H9 (cell line): ENCODE data around the gene TSNAXIP1. TPM values are rescaled to one million over a fixed set of nuclear protein-coding genes. Genes with fewer than 3 reads are reported as not detected.

Source experiments
- DNase-seq: peaks from one replicate; pipeline ENCODE4 v3.0.0-alpha.2; 2017
- H2AFZ ChIP-seq: one replicate; pipeline ENCODE4 v1.6.1; 2013; ENCODE audit warnings: mild to moderate bottlenecking, low read length, control low read depth, moderate library complexity
- H2AK5ac ChIP-seq: 2 replicates; pipeline ENCODE4 v1.6.1; 2013; ENCODE audit warnings: low read length, control low read depth, mixed read lengths; ENCODE audit not compliant: insufficient read length
- H2BK120ac ChIP-seq: one replicate; pipeline ENCODE4 v1.6.1; 2013; ENCODE audit warnings: low read depth, mild to moderate bottlenecking, low read length, control low read depth, inconsistent platforms; ENCODE audit not compliant: poor library complexity, severe bottlenecking
- H2BK12ac ChIP-seq: 2 replicates; pipeline ENCODE4 v1.6.1; 2013; ENCODE audit warnings: low read length, control low read depth, mixed read lengths, low read depth; ENCODE audit not compliant: insufficient read length
- H2BK15ac ChIP-seq: 2 replicates; pipeline ENCODE4 v1.6.1; 2013; ENCODE audit warnings: low read depth, low read length, control low read depth
- H2BK20ac ChIP-seq: one replicate; pipeline ENCODE4 v1.6.1; 2013; ENCODE audit warnings: low read depth, mild to moderate bottlenecking, low read length, control low read depth, inconsistent platforms; ENCODE audit not compliant: poor library complexity, severe bottlenecking
- H2BK5ac ChIP-seq: 2 replicates; pipeline ENCODE4 v1.6.1; 2013; ENCODE audit warnings: low read length, control low read depth, mixed read lengths; ENCODE audit not compliant: insufficient read length
- H3K14ac ChIP-seq: 2 replicates; pipeline ENCODE4 v1.6.1; 2013; ENCODE audit warnings: low read length, control low read depth; ENCODE audit not compliant: insufficient read depth
- H3K18ac ChIP-seq: 2 replicates; pipeline ENCODE4 v1.6.1; 2013; ENCODE audit warnings: low read depth, mild to moderate bottlenecking, mixed read lengths, low read length, control low read depth; ENCODE audit not compliant: insufficient read length
- H3K23ac ChIP-seq: 2 replicates; pipeline ENCODE4 v1.6.1; 2013; ENCODE audit warnings: low read length, control low read depth, mixed read lengths, low read depth; ENCODE audit not compliant: insufficient read length
- H3K23me2 ChIP-seq: 2 replicates; pipeline ENCODE4 v1.6.1; 2013; ENCODE audit warnings: low read depth, mild to moderate bottlenecking, mixed read lengths, low read length, control low read depth; ENCODE audit not compliant: insufficient read length, poor library complexity, severe bottlenecking
- H3K27ac ChIP-seq: 2 replicates; pipeline ENCODE4 v1.5.1; 2013; ENCODE audit warnings: low read length, control low read depth, mixed read lengths, low read depth; ENCODE audit not compliant: insufficient read length
- H3K27me3 ChIP-seq: 2 replicates; pipeline ENCODE4 v1.6.1; 2013; ENCODE audit warnings: low read length, control low read depth, inconsistent platforms; ENCODE audit not compliant: insufficient read depth
- H3K4ac ChIP-seq: 2 replicates; pipeline ENCODE4 v1.6.1; 2013; ENCODE audit warnings: low read depth, mild to moderate bottlenecking, control low read depth, inconsistent platforms, low read length, moderate library complexity
- H3K4me1 ChIP-seq: 2 replicates; pipeline ENCODE4 v1.6.1; 2013; ENCODE audit warnings: low read length, control low read depth, inconsistent platforms; ENCODE audit not compliant: insufficient read depth
- H3K4me2 ChIP-seq: 2 replicates; pipeline ENCODE4 v1.6.1; 2013; ENCODE audit warnings: low read length, control low read depth, mixed read lengths; ENCODE audit not compliant: insufficient read length, insufficient read depth
- H3K56ac ChIP-seq: 2 replicates; pipeline ENCODE4 v1.6.1; 2013; ENCODE audit warnings: low read depth, mild to moderate bottlenecking, mixed read lengths, low read length, control low read depth; ENCODE audit not compliant: insufficient read length
- H3K79me1 ChIP-seq: 2 replicates; pipeline ENCODE4 v1.6.1; 2013; ENCODE audit warnings: low read depth, mild to moderate bottlenecking, moderate library complexity, low read length, control low read depth, inconsistent platforms; ENCODE audit not compliant: insufficient read depth, poor library complexity, severe bottlenecking
- H3K79me2 ChIP-seq: 2 replicates; pipeline ENCODE4 v1.6.1; 2013; ENCODE audit warnings: low read length, control low read depth, inconsistent platforms; ENCODE audit not compliant: insufficient read depth
- H3K9ac ChIP-seq: 2 replicates; pipeline ENCODE4 v1.6.1; 2013; ENCODE audit warnings: low read length, control low read depth, mixed read lengths; ENCODE audit not compliant: insufficient read length; ENCODE audit errors: extremely low read depth
- H3K9me3 ChIP-seq: one replicate; pipeline ENCODE4 v1.6.1; 2013; ENCODE audit warnings: low read depth, low read length, inconsistent platforms; ENCODE audit not compliant: control insufficient read depth
- H3T11ph ChIP-seq: one replicate; pipeline ENCODE4 v1.6.1; 2013; ENCODE audit warnings: mild to moderate bottlenecking, low read length, control low read depth, inconsistent platforms
- H4K20me1 ChIP-seq: one replicate; pipeline ENCODE4 v1.6.1; 2013; ENCODE audit not compliant: control insufficient read depth, insufficient read length, insufficient read depth
- H4K5ac ChIP-seq: 2 replicates; pipeline ENCODE4 v1.6.1; 2013; ENCODE audit warnings: low read depth, mild to moderate bottlenecking, mixed read lengths, low read length, control low read depth; ENCODE audit not compliant: insufficient read length
- H4K8ac ChIP-seq: replicated peaks from 2 replicates; pipeline ENCODE4 v1.6.1; 2013; ENCODE audit warnings: low read length, control low read depth, mixed read lengths, low read depth; ENCODE audit not compliant: insufficient read length
- H4K91ac ChIP-seq: 2 replicates; pipeline ENCODE4 v1.6.1; 2013; ENCODE audit warnings: low read depth, mild to moderate bottlenecking, moderate library complexity, mixed read lengths, low read length, control low read depth; ENCODE audit not compliant: insufficient read length
- H3K27ac Mint-ChIP-seq, 3 experiments: 2 replicates in 2 of 3; 3 replicates in 1 of 3; pipeline ENCODE4 v1.8.0; 2020 to 2021; ENCODE audit warnings: mixed read lengths in 3 of 3, mild to moderate bottlenecking in 1 of 3, moderate library complexity in 1 of 3
- H3K27me3 Mint-ChIP-seq: 2 replicates; pipeline ENCODE4 v1.8.0; 2021; ENCODE audit warnings: low read depth, mild to moderate bottlenecking, moderate library complexity, mixed read lengths
- H3K36me3 Mint-ChIP-seq, 3 experiments: 2 replicates in 2 of 3; 3 replicates in 1 of 3; pipeline ENCODE4 v1.8.0; 2020 to 2021; ENCODE audit warnings: low read depth in 3 of 3, mixed read lengths in 3 of 3; ENCODE audit not compliant: insufficient read depth in 1 of 3
- H3K4me1 Mint-ChIP-seq, 2 experiments: 2 replicates each; pipeline ENCODE4 v1.8.0; 2020; ENCODE audit warnings: mixed read lengths in 2 of 2
- H3K4me3 Mint-ChIP-seq, 2 experiments: 2 replicates in 1 of 2; 3 replicates in 1 of 2; pipeline ENCODE4 v1.8.0; 2020 to 2021; ENCODE audit warnings: mild to moderate bottlenecking in 2 of 2, mixed read lengths in 2 of 2, moderate library complexity in 1 of 2
- H3K9me3 Mint-ChIP-seq, 2 experiments: 2 replicates in 1 of 2; 3 replicates in 1 of 2; pipeline ENCODE4 v1.8.0; 2020; ENCODE audit warnings: mild to moderate bottlenecking in 2 of 2, mixed read lengths in 2 of 2, moderate library complexity in 1 of 2
- CTCF ChIP-seq: fragments of 200-600 bp; sonication (generic); conservative IDR thresholded peaks from 3 replicates; pipeline ENCODE4 v1.8.0; 2021; ENCODE audit warnings: antibody characterized with exemption, mild to moderate bottlenecking
- WGBS: extraction: QIAGEN DNeasy Blood & Tissue Kit; methylation state at CpG from one replicate; pipeline ENCODE4 v1.1.7; 2013; ENCODE audit warnings: missing lambda C conversion rate, low lambda C conversion rate, mixed read lengths; ENCODE audit not compliant: insufficient read length; ENCODE audit errors: extremely low coverage; 5-methylcytosine and 5-hydroxymethylcytosine counted together
- total RNA-seq: library from RNA; stranded (reverse); gene quantifications from 2 replicates; pipeline ENCODE4 v1.2.1, GENCODE V29; 2021

TSNAXIP1 gene
- total RNA-seq, 1 experiment from 2014 or later = 1.3 TPM

DNA sequence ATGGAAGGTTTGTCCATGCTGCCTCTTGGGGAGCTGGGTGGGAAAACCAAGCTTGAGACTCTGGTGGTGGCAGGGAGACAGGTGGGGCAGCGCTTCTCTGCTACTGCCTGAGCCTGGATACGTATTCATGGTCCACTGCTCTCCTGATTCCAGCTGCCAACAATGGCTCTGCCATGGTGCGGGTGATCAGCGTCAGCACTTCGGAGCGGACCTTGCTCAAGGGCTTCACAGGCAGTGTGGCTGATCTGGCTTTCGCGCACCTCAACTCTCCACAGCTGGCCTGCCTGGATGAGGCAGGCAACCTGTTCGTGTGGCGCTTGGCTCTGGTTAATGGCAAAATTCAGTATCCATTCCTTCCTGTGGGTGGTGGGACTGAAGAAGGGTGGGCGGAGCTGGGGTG is 70.4 kb downstream of the TSNAXIP1 start:
- no peaks in the 10 kb centered on the region for H4K20me1 ChIP-seq
- no peak overlapping the region for H3K27ac ChIP-seq
- peaks cover 2% of the 10 kb centered on the region; the same call in 1 of the 2 replicates for H3K79me2 ChIP-seq
- H2AFZ ChIP-seq = no peak overlapping the region
- H3K9me3 ChIP-seq = no peaks in the 10 kb centered on the region
- H3K27me3 ChIP-seq = no peaks in the 10 kb centered on the region
- H3K4me1 ChIP-seq = no peaks in the 10 kb centered on the region; the same call in 1 of the 2 replicates
- no peak overlapping the region for H3K23ac ChIP-seq
- H3K9me3 Mint-ChIP-seq = no peaks in the 10 kb centered on the region
- H3K4me1 Mint-ChIP-seq = peaks cover 11 to 13% of the 10 kb centered on the region in 2 experiments
- H3K23me2 ChIP-seq = peaks cover 13% of the 10 kb centered on the region
- no peak overlapping the region for H3K4me2 ChIP-seq
- no peak for TF ChIP-seq CTCF
- no peaks in the 10 kb centered on the region for H3K27me3 Mint-ChIP-seq
- no peak overlapping the region for H2BK12ac ChIP-seq
- H3K79me1 ChIP-seq = no peaks in the 10 kb centered on the region
- H3K36me3 Mint-ChIP-seq = peaks cover 24 to 61% (median 53%) of the 10 kb centered on the region in 3 experiments
- H2BK120ac ChIP-seq = no peak overlapping the region
- no CpG with 5 or more reads among the region's 11 CpGs for WGBS
- H2BK5ac ChIP-seq = no peak overlapping the region
- no peak overlapping the region for H4K91ac ChIP-seq
- H3K27ac Mint-ChIP-seq = no peak overlapping the region
- no peak overlapping the region for H3T11ph ChIP-seq
- no peak overlapping the region for H2BK20ac ChIP-seq
- H3K14ac ChIP-seq = no peak overlapping the region
- no peak overlapping the region for H4K8ac ChIP-seq
- H3K9ac ChIP-seq = no peak overlapping the region
- H2AK5ac ChIP-seq = no peak overlapping the region
- H4K5ac ChIP-seq = no peak overlapping the region
- no peak overlapping the region for H3K4ac ChIP-seq
- no peak overlapping the region for H3K4me3 Mint-ChIP-seq
- no peak overlapping the region for H2BK15ac ChIP-seq
- H3K18ac ChIP-seq = no peak overlapping the region
- H3K56ac ChIP-seq = no peak overlapping the region
- no peak for DNase-seq

Other genes starting within 250 kb of the TSNAXIP1 start
- 87.3 and 88.5 TPM in 2 replicates for gene CTCF, start 244.4 kb upstream of the TSNAXIP1 start, total RNA-seq
- gene CARMIL2, start 161.7 kb upstream of the TSNAXIP1 start, total RNA-seq = 57.7 and 58.5 TPM in 2 replicates
- 34.1 and 38.2 TPM in 2 replicates for gene ACD, start 146.6 kb upstream of the TSNAXIP1 start, total RNA-seq
- 10.8 and 11.2 TPM in 2 replicates for gene PARD6A, start 145.9 kb upstream of the TSNAXIP1 start, total RNA-seq
- gene ENKD1, start 140.1 kb upstream of the TSNAXIP1 start, total RNA-seq = 7.9 and 9.5 TPM in 2 replicates
- gene C16orf86, start 140.1 kb upstream of the TSNAXIP1 start, total RNA-seq = 0.75 and 1.5 TPM in 2 replicates
- gene GFOD2, start 87.6 kb upstream of the TSNAXIP1 start, total RNA-seq = 20.1 and 21.8 TPM in 2 replicates
- gene RANBP10, start 329 bp upstream of the TSNAXIP1 start, total RNA-seq = 15.5 and 15.6 TPM in 2 replicates
- gene THAP11, start 35.4 kb downstream of the TSNAXIP1 start, total RNA-seq = 48.7 and 48.9 TPM in 2 replicates
- 190 and 198 TPM in 2 replicates for gene NUTF2, start 40.0 kb downstream of the TSNAXIP1 start, total RNA-seq
- gene CENPT, start 40.8 kb downstream of the TSNAXIP1 start, total RNA-seq = 60.9 and 65.9 TPM in 2 replicates
- 99.5 and 106 TPM in 2 replicates for gene EDC4, start 66.2 kb downstream of the TSNAXIP1 start, total RNA-seq
- gene NRN1L, start 78.0 kb downstream of the TSNAXIP1 start, total RNA-seq = 2.0 and 2.7 TPM in 2 replicates
- 28.6 and 29.1 TPM in 2 replicates for gene PSKH1, start 86.4 kb downstream of the TSNAXIP1 start, total RNA-seq
- 2.7 and 3.3 TPM in 2 replicates for gene CTRL, start 125.0 kb downstream of the TSNAXIP1 start, total RNA-seq
- 24.5 and 25.7 TPM in 2 replicates for gene PSMB10, start 130.0 kb downstream of the TSNAXIP1 start, total RNA-seq
- gene LCAT, start 137.2 kb downstream of the TSNAXIP1 start, total RNA-seq = 17.7 and 17.8 TPM in 2 replicates
- gene SLC12A4, start 161.7 kb downstream of the TSNAXIP1 start, total RNA-seq = 46.7 and 51.1 TPM in 2 replicates
- gene DPEP3, start 173.6 kb downstream of the TSNAXIP1 start, total RNA-seq = 0.59 and 0.68 TPM in 2 replicates
- gene DPEP2, start 192.6 kb downstream of the TSNAXIP1 start, total RNA-seq = not detected in 2 replicates
- gene DPEP2NB, start 209.0 kb downstream of the TSNAXIP1 start, total RNA-seq = not detected in 2 replicates
- 21.8 and 22.9 TPM in 2 replicates for gene DDX28, start 216.3 kb downstream of the TSNAXIP1 start, total RNA-seq
- 26.0 and 28.5 TPM in 2 replicates for gene DUS2, start 216.4 kb downstream of the TSNAXIP1 start, total RNA-seq